HepG2 (cell line): Measurements from ENCODE around the gene LDB2.

Source experiments
- CTCF ChIP-seq: sonication (generic); formaldehyde crosslinking; IDR thresholded peaks from 2 replicates; pipeline ENCODE4 v1.5.0; 2020; ENCODE audit warnings: mild to moderate bottlenecking, missing genetic modification reagents, moderate library complexity
- RNF219 ChIP-seq: sonication (generic); formaldehyde crosslinking; IDR thresholded peaks from 2 replicates; pipeline ENCODE4 v1.5.0; 2020; ENCODE audit warnings: mild to moderate bottlenecking, missing genetic modification reagents
- STAT5B ChIP-seq: sonication (generic); formaldehyde crosslinking; IDR thresholded peaks from 2 replicates; pipeline ENCODE4 v1.4.0; 2020; ENCODE audit warnings: missing genetic modification reagents
- ZFP37 ChIP-seq: sonication (generic); formaldehyde crosslinking; IDR thresholded peaks from 2 replicates; pipeline ENCODE4 v1.4.0; 2020; ENCODE audit warnings: missing genetic modification reagents, borderline replicate concordance
- ZNF251 ChIP-seq: sonication (generic); formaldehyde crosslinking; IDR thresholded peaks from 2 replicates; pipeline ENCODE4 v1.9.0; 2021; ENCODE audit warnings: mild to moderate bottlenecking, missing genetic modification reagents
- ZNF34 ChIP-seq: sonication (generic); formaldehyde crosslinking; IDR thresholded peaks from 2 replicates; pipeline ENCODE4 v1.4.0; 2020; ENCODE audit warnings: mild to moderate bottlenecking, missing genetic modification reagents, borderline replicate concordance
- ZNF792 ChIP-seq: IDR thresholded peaks from 2 replicates; pipeline ENCODE4 v1.6.1; 2016

- TF ChIP-seq CTCF (CRISPR knock-in tag) (no peak), RNF219 (no peak), ZNF34 (CRISPR knock-in tag) (no peak), ZFP37 (CRISPR knock-in tag) (no peak), ZNF792 (CRISPR knock-in tag) (no peak), ZNF251 (CRISPR knock-in tag) (no peak), STAT5B (CRISPR knock-in tag) (no peak)
Observed at GRCh38 chr4:16588149-16588548, 310.3 kb downstream of the LDB2 start.
